H54 (cell line): ENCODE measurements around the gene ATAD3A.
"Not testable (repeated sequence)": the region's sequence is repeated elsewhere in the genome, so short reads cannot be mapped to it uniquely, and the experiment has no call there.

Experiments used
- DNase-seq: peaks from one replicate; pipeline ENCODE4 v3.0.0; 2011; ENCODE audit warnings: low spot score, mixed read lengths; ENCODE audit not compliant: insufficient read length
- FAIRE-seq: peaks from 3 replicates; lab custom pipeline; 2011; peaks lifted over from hg19 to GRCh38; lab: Jason Lieb, UNC
- POLR2A ChIP-seq: IDR thresholded peaks from 2 replicates; pipeline ENCODE4 v1.6.1; 2011; ENCODE audit warnings: low read depth, mild to moderate bottlenecking, low read length

ATAD3A gene

DNA sequence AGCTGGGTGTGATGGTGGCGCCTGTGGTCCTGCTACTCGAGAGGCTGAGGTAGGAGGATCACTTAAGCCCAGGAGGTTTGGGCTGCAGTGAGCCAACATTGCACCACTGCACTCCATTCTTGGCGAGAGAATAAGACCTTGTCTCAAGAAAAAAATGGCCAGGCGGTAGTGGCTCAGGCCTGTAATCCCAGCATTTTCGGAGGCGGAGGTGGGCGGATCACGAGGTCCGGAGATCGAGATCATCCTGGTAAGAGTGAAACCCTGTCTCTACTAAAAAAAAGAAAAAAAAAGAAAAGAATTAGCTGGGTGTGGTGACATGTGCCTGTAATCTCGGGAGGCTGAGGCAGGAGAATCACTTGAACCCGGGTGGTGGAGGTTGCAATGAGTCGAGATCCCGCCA lies 29.1 kb upstream of the ATAD3A start:
- DNase-seq (no peak), FAIRE-seq (no peak)
- no peak for TF ChIP-seq POLR2A

DNA sequence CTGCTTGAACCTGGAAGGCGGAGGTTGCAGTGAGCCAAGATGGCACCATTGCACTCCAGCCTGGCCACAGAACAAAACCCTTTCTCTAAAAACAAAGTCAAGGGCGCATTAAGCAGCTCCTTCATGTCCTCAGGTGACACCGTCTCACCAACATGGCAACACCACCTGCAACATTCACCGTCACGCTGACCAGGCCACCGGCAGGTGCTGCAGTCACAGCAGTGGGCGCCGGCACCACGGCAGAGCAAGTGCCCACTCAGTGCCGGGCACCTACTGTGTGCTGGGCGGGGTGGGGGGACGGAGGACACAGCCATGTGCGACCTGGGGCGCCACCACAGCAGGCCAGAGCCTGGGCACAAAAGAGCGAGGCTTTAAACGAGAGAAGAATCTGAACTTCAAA lies 28.2 kb upstream of the ATAD3A start:
- FAIRE-seq (no peak), DNase-seq (no peak)
- TF ChIP-seq POLR2A, result no peak

DNA sequence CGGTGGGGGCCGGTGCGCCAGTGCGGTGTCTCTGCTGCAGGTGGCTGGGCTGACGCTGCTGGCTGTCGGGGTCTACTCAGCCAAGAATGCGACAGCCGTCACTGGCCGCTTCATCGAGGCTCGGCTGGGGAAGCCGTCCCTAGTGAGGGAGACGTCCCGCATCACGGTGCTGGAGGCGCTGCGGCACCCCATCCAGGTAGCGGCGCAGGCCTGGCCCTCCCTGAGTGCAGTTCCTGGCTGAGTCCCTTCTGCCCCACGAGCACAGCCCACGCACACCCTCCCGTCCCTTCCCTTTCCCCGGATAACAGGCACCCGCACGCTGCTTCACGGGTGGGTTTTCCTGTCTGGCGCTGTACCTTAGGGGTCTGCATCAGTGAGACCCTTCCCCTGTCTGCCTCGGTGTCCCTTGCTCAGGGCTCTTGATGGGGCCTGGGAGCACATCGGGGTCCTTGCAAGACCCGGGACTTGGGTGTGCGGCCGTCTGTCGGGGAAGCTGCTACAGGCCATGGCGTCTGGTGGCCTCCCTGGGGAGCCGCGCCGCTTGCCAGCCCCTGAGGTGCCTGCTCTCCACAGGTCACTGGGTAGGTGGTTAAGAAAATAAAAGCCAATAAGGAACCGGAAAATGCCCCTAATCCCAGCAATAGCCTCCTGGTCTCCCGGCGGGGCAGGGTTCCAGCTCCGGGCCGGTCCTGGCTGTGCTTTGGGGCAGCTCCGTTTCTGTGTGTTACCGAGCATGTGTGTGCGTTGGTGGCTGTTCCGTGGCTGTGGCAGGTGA lies 26.8 kb upstream of the ATAD3A start:
- not testable (repeated sequence) for FAIRE-seq, DNase-seq

DNA sequence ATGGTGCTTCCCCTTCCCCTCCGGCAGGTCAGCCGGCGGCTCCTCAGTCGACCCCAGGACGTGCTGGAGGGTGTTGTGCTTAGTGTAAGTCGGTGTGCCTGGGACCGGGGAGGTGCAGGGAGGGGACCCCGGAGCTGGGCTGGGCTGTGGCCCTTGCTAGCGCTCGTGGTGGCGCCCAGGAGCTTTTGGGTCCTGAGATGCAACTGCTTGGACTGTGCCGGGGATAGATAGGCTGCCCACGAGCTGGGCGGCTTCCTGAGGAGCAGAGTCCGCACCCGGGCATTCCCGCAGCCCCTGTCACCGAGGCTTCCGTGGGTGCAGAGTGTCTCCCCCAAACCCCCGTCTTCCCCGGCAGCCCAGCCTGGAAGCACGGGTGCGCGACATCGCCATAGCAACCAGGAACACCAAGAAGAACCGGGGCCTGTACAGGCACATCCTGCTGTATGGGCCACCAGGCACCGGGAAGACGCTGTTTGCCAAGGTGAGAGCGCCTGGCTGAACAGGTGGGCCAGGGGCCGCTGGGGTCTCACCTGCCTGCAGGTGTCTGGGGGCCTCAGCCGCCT lies 26.1 kb upstream of the ATAD3A start:
- DNase-seq, FAIRE-seq: not testable (repeated sequence)

DNA sequence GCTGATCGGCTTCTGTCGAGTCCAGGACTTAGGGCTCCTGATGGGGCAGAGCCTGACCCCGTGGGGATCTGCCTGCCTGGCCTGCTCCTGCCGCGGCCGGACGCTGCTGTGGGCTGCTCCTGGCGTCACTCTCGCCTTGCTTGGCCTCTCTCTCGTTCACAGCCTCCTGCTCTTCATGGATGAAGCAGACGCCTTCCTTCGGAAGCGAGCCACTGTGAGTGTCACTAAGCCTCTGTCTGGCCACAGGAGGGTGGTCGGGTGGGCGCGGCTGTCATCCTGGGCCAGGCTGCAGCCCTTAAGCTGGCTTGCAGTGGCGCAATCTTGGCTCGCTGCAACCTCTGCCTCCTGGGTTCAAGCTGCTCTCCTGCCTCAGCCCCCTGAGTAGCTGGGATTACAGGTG lies 24.3 kb upstream of the ATAD3A start:
- no peak for TF ChIP-seq POLR2A
- FAIRE-seq, result no peak

DNA sequence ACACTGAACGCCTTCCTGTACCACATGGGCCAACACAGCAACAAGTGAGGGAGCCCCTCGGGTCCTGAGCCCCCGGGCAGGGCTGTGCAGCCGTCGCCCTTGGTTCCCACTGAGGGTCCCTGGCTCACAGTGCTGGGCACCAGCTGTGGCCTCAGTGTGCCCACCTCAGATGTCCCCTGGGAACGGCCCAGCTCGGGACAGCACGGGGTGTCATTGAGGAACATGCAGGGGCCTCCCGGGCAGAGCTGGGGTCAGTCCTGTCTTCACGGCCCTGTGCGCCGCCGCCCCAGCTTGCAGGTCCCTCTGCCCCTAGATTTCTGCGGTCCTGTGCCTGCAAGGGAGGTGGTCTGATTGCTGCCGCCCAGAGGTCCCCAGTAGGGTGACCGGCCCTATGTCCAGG lies 22.7 kb upstream of the ATAD3A start:
- no peak for DNase-seq
- TF ChIP-seq POLR2A, result no peak
- FAIRE-seq, result no peak

More for the DNA sequence above, 24.3 kb upstream of the ATAD3A start:
- no peak for DNase-seq

DNA sequence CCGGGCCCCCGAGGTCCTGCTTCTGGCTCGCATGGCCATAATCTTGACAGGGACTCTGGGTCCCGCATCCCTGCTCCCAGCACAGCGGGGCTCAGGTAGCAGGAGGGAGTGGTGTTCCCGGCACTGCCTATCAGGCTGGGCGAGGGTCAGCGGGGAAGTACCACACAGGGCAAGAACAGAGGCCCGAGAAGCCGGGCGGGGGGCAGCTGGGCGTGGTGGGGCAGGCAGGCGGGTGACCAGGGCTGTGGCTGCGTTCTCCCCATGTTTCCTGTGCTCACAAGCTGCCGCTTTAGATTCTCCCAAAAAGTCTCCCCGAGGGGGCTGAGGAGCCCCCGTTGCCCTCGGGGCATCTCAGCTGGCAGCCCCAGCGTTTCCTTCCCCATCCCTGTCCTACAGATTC lies 22.1 kb upstream of the ATAD3A start:
- no peak for DNase-seq
- FAIRE-seq, result no peak
- no peak for TF ChIP-seq POLR2A

DNA sequence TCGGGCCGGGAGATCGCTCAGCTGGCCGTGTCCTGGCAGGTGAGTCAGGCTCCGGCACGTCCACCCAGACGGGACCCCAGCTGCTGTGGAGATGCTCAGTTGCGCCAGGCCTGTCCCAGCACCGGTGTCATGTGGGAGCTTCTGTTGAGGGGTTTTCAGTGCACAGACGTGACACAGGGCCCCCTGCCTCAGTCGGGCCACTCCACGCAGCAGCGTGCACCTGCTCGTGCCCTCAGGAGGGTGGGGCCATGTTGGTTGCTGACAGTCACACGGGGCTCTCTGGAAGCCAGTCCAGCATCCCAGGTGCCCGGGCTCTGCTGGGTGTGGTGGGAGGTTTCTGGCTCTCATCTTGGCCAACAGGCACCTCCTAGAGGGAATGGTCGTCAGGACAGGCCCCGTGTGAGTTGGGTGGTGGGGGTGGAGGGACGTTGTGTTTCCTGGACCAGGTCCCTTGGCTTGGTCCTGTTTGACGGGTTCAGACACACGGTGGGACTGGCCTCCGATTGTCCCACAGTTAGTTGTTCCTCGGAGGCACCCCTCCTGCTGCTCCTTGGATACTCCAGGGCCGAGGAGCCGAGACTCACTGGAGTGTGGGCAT lies 21.2 kb upstream of the ATAD3A start:
- no peak for TF ChIP-seq POLR2A
- FAIRE-seq, result no peak

DNA sequence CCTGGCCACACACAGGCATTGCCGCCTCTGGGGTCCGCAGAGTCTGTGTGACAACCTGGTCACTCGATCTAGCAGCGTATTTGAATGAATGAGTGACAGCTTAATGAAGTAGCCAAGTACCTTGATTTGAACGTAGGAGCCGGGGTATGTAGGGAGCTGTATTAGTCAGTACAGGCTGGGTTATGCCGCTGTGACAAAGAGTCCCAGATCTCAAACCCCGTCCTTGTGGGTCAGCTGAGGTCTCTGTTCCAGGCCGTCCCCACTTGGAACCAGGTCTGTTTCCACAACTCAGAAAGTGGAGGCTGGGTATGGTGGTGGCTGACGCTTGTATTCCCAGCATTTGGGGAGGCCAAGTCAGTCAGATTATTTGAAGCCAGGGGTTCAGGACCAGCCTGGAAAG lies 20.4 kb upstream of the ATAD3A start:
- FAIRE-seq, result no peak
- TF ChIP-seq POLR2A, result no peak
- DNase-seq, result no peak

More for the DNA sequence above, 21.2 kb upstream of the ATAD3A start:
- DNase-seq, result no peak

DNA sequence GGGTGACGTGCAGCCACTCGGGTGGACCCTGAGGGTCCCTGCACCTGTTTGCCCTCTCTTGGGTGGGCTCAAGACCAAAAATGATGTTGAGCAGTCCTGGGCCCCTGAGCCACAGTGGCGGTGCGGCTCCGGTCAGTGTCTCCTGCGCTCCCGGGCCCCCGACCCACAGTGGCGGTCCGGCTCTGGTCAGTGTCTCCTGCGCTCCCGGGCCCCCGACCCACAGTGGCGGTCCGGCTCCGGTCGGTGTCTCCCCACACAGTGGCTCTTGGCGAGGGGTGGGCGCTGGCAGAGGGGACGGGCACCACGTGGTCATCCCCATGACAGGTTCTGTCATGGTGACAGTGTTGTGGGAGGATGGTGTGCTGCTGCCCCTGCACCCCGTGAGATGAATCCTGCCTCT lies 17.7 kb upstream of the ATAD3A start:
- FAIRE-seq, DNase-seq: not testable (repeated sequence)

DNA sequence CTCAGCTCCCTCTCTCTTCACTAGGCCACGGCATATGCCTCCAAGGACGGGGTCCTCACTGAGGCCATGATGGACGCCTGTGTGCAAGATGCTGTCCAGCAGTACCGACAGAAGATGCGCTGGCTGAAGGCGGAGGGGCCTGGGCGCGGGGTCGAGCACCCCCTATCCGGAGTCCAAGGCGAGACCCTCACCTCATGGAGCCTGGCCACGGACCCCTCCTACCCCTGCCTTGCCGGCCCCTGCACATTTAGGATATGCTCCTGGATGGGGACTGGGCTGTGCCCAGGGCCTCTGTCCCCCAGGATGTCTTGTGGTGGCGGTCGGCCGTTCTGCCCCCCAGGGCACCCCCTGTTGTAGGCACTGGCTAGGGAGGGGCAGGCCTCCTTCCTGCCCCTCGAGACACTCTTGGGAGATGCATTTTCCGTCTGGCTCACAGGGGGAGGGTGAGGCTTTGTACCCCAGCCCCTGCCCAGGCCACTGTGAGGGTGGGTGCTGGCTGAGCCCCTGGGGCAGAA lies 16.4 kb upstream of the ATAD3A start:
- DNase-seq, FAIRE-seq: not testable (repeated sequence)

DNA sequence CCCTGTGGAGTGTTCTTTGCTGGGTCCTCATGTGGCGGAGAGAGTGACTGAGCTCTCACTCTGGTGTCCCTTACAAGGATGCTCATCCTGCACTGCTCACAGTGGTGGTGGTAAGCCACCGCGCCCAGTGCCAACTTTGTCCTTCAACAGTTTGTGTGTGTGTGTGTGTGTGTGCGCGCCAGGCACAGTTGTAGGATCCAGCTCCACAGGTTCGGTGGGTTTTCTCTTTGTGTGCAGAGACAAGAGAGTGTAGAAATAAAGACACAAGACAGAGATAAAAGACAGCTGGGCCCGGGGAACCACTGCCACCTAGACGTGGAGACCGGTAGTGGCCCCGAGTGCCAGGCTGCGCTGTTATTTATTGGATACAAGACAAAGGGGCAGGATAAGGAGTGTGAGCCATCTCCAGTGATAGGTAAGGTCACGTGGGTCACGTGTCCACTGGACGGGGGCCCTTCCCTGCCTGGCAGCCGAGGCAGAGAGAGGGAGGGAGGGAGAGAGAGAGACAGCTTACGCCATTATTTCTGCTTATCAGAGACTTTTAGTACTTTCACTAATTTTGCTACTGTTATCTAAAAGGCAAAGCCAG lies 7.1 kb upstream of the ATAD3A start:
- DNase-seq, result not testable (repeated sequence)
- peak; percentile 36 for FAIRE-seq

DNA sequence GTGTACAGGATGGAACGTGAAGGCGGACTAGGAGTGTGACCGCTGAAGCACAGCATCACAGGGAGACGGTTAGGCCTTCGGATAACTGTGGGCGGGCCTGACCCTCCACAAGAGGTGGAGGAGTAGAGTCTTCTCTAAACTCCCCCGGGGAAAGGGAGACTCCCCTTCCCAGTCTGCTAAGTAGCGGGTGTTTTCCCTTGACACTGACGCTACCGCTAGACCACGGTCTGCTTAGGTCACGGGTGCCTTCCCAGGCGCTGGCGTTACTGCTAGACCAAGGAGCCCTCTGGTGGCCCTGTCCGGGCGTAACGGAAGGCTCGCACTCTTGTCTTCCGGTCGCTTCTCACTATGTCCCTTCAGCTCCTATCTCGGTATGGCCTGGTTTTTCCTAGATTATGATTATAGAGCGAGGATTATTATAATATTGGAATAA lies 6.6 kb upstream of the ATAD3A start:
- DNase-seq, FAIRE-seq: not testable (repeated sequence)

DNA sequence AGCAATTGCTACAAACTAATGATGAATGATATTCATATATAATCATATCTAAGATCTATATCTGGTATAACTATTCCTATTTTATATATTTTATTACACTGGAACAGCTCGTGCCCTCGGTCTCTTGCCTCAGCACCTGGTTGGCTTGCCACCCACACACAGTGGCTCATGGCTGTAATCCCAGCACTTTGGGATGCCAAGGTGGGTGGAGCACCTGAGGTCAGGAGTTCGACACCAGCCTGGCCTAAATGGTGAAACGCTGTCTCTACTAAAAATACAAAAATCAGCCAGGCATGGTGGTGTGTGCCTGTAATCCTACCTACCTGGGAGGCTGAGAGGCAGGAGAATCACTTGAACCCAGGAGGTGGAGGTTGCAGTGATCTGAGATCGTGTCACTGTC lies 6.2 kb upstream of the ATAD3A start:
- not testable (repeated sequence) for DNase-seq, FAIRE-seq
